ENCODE data around the gene CHTF18.

CHTF18 gene

DNA sequence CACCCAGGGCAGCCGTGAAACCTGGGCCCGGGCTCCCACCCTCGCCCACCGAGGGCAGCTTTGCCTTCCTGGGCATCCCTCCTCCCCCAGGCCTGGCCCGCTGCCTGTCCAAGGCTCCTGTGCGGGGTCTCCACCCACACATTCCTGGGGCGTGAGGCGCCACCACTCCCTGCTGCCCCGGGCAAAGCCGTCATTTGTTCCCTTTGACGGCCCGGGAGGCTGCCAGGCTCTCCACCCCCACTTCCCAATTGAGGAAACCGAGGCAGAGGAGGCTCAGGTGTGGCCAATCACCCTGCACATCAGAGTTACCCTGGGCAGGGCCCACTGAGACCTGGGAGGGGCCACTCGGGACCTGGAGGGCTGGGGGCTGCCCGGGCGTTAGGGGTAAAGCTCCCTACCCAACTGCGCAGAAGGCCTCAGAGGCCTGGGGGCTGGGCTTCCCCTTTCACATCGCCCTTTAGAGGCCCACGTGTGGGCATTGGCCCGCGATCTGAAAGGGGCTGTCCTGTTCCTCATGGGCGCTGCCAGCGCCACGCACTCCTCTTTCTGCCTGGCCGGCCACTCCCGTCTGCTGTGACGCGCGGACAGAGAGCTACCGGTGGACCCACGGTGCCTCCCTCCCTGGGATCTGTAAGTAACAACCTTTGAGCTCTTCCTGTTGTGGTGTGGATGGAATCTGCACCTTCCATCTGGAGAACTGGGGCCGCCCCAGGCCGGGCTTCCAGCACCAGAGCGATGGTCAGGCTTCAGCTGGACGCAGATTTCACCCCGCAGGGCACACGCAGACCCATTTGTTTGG, 27.7 kb upstream of the CHTF18 start, which contains the start of gene MSLN:
MSLN (plus strand) TSS at position 190 of the 799 bp plus-strand sequence. CDS start 1,947 bp downstream, outside the sequence.
- DNase-seq (ENCODE audit: low read depth in 2 of 2) = no peak

DNA sequence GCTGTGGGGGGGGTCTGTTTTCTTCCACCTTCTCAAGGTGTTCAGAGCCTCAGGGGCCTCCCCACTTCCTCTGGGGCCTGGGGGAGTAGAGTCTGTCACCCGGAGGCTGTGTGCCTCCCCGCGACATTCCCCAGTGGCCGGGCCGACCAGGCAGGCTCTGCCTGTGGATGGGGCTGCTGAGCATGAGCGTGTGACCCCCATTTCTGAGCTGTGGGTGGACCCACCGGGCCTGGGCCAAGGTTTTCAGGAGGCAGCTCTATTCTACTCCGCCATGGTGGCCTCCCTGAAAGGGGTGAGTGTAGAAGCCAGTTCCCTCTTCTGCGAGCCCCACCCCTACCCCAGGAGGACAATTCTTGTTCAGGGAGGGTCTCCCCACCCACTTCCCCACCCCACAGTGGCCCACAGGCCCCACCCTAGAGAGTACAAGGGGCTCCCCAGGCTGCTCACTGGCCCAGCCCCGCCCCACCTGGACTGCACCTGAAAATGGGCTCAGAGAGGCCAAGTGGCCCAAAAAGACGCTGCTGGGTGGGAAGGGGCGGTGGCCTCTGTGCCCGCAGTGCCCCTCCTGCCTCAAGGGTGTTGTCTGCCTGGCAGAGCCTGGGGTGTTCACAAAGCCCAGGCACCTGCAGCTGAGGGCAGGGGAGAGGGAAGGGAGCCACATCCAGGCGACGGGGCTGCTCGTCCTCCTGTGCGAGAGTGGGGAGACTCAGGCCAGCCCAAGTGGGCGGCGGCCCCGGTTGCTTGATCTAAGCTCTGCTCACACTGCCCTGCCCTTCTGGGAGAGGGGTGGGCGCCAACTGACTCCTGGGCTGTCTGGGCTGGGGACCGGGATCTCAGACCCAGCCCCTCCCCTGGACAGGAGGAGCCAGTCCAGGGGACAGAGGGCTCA, 26.6 kb upstream of the CHTF18 start:
- no peak for DNase-seq (ENCODE audit: low read depth in 2 of 2)

DNA sequence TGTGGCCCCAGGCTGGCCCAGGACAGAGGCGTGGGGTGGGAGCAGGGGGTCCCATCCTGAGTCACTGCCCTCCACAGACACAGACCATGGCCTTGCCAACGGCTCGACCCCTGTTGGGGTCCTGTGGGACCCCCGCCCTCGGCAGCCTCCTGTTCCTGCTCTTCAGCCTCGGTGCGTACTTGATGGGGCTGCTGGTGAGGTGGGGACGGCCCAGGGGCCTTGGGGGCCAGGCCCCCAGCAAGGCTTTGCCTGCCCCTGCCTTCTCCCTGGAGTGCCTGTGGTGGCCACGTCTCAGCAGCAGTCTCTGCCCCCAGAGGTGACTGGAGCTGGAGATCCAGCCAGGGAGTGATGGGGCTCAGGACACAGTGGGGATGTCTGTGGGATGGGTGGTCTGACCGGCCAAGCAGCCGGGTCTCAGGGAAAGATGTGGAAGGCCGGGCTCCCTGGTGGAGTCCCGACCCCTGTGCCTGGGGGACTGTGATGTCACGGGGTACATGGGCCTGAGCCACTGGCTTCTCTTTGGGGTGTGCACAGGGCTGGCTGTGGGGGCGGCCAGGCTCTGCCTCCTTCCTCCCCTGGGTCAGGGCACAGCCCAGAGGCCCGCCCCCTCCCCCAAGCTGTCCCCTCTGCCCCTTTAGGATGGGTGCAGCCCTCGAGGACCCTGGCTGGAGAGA, 25.7 kb upstream of the CHTF18 start:
- no peak for DNase-seq (ENCODE audit: low read depth in 2 of 2)

DNA sequence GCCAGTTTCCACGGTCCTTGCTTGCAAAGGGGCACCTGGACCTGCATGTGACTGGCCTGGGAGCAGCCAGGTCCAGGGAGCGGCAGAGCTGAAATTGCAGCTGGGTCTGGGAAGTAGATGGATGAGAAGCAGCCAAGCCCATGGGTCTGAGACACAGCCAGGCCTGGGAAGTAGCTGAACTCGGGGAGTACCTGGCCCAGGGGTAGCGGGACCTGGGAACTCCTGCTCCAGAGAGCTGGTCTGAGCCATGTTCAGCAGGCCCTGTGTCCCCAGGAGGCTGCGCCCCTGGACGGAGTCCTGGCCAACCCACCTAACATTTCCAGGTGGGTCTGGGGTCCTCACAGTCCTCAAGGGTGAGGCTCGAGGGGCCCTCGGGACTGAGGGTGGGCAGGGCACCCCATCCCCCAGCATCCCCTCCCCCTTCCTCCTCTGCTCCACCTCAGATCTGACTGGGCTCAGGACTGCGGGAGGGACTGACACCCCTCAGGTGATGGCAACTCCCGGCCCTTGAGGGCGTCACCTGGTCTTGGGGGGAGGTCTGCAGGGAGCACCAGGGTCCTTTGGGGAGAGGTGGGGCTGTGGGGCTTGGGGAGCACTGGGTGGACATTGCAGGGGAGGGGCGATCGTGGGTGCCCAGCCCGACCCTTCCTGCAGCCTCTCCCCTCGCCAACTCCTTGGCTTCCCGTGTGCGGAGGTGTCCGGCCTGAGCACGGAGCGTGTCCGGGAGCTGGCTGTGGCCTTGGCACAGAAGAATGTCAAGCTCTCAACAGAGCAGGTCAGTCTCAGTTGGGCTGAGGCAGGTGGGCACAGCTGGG, 24.8 kb upstream of the CHTF18 start:
- DNase-seq (ENCODE audit: low read depth in 2 of 2) = no peak

DNA sequence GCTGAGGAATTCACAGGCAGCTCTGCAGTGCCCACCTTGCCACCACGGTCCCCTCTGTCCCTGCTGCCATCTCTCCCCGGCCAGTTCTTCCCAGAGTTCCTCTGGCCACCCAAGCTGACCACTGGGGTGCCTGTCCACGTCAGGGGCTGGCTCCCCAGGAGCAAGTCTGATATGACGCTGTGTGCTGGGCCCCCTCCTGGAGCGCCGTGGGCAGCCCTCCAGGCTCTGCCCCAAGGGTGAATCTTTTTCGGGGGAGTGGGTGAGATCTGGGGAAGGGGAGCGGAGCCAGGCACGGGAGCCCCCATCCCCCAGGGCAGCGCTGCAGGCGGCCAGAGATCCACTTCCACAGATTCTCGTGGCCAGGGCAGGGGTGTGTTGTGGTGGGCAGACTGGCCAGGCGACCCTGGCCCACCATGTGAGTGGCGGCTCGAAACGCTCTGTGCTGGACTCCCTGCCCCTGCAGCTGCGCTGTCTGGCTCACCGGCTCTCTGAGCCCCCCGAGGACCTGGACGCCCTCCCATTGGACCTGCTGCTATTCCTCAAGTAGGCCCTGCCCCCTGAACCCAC, 24.2 kb upstream of the CHTF18 start:
- DNase-seq (ENCODE audit: low read depth in 2 of 2) = no peak

DNA sequence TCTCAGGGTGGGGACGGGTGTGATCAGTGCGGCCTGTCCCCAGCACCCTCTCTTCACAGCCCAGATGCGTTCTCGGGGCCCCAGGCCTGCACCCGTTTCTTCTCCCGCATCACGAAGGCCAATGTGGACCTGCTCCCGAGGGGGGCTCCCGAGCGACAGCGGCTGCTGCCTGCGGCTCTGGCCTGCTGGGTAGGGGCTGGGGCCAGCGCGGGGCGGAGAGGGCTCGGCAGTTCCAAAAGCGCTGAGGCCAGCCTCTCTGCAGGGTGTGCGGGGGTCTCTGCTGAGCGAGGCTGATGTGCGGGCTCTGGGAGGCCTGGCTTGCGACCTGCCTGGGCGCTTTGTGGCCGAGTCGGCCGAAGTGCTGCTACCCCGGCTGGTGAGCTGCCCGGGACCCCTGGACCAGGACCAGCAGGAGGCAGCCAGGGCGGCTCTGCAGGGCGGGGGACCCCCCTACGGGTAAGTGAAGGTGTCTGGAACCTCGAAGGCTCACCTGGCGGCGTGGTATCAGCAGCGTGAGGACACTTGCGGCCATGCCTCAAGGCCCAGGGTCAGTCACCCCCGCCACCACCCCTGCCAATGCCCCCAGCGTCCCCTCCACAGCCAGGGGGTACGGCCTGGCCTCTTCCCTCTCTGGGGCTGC, 23.5 kb upstream of the CHTF18 start:
- no peak for DNase-seq (ENCODE audit: low read depth in 2 of 2)

DNA sequence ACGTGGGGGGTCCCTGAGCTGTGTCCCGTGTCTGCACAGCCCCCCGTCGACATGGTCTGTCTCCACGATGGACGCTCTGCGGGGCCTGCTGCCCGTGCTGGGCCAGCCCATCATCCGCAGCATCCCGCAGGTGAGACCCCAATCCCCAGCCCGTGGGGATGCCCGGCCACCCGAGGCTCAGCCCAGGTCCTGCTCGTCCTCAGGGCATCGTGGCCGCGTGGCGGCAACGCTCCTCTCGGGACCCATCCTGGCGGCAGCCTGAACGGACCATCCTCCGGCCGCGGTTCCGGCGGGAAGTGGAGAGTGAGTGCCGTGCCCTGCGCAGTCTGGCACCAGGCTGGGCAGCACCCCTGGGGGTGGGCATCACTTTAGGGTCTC, 22.9 kb upstream of the CHTF18 start:
- DNase-seq (ENCODE audit: low read depth in 2 of 2) = no peak

DNA sequence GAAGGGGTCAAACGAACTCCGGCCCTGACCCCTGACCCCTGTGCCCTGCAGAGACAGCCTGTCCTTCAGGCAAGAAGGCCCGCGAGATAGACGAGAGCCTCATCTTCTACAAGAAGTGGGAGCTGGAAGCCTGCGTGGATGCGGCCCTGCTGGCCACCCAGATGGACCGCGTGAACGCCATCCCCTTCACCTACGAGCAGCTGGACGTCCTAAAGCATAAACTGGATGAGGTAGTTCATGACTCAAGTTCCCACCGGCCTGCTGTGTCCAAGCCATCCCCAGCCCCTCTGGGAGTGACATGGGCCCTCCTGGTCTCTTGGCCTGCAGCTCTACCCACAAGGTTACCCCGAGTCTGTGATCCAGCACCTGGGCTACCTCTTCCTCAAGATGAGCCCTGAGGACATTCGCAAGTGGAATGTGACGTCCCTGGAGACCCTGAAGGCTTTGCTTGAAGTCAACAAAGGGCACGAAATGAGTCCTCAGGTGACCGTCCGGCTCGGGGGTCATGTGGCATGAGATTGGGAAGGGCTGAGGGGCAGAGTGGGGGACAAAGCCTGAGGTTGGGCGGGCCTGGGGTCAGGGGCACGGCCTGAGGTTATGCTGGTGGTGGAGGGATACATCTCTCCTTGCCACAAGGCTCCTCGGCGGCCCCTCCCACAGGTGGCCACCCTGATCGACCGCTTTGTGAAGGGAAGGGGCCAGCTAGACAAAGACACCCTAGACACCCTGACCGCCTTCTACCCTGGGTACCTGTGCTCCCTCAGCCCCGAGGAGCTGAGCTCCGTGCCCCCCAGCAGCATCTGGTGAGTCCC, 22.2 kb upstream of the CHTF18 start:
- no peak for DNase-seq (ENCODE audit: low read depth in 2 of 2)

DNA sequence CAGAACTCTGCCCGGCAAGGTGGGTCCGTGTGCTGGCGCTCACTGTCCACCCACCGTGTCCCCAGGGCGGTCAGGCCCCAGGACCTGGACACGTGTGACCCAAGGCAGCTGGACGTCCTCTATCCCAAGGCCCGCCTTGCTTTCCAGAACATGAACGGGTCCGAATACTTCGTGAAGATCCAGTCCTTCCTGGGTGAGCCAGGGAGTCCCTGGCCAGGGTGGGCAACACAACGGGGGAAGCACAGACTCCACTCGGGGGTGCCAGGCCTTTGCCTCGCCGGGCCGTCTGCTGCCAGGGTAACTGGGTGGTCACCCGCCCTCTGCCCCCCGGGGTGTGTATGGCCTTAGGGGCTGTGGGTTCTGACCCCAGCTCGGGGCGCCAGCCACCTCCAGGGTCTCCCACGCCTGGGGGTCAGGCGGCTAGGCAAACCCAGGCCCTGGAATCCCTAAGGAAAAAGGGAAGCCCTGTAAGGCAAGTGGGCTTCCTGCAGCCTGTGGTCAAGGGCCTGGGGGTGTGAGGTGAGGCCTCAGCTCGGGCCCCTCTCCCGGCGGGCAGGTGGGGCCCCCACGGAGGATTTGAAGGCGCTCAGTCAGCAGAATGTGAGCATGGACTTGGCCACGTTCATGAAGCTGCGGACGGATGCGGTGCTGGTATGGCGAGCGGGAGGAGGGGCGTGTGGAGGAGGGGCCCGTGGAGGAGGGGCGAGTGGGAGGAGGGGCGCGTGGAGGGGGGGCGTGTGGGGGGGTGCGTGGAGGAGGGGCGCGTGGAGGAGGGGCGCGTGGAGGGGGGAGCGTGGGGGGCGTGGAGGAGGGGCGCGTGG, 21.4 kb upstream of the CHTF18 start:
- no peak for DNase-seq (ENCODE audit: low read depth in 2 of 2)

DNA sequence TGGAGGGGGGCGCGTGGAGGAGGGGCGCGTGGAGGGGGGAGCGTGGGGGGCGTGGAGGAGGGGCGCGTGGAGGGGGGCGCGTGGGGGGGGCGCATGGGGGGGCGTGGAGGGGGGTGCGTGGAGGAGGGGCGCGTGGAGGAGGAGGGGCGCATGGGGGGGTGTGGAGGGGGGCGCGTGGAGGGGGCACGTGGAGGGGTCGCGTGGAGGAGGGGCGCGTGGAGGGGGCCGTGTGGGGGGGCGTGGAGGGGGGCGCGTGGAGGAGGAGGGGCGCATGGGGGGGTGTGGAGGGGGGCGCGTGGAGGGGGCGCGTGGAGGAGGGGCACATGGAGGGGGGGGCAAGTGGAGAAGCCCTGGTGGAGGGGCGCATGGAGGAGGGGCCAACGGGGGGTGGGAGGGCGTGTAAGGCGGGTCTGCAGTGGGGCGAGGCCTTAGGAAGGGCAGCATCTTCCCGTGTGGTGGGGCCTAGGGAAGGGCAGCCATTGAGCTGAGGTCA, 20.6 kb upstream of the CHTF18 start:
- DNase-seq (ENCODE audit: low read depth in 2 of 2) = no peak

DNA sequence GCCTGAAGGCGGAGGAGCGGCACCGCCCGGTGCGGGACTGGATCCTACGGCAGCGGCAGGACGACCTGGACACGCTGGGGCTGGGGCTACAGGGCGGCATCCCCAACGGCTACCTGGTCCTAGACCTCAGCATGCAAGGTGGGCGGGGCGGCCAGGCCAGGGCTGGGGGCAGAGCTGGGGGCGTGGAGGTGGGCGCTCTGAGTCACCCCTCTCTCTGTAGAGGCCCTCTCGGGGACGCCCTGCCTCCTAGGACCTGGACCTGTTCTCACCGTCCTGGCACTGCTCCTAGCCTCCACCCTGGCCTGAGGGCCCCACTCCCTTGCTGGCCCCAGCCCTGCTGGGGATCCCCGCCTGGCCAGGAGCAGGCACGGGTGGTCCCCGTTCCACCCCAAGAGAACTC, 20.0 kb upstream of the CHTF18 start:
- no peak for DNase-seq (ENCODE audit: low read depth in 2 of 2)

DNA sequence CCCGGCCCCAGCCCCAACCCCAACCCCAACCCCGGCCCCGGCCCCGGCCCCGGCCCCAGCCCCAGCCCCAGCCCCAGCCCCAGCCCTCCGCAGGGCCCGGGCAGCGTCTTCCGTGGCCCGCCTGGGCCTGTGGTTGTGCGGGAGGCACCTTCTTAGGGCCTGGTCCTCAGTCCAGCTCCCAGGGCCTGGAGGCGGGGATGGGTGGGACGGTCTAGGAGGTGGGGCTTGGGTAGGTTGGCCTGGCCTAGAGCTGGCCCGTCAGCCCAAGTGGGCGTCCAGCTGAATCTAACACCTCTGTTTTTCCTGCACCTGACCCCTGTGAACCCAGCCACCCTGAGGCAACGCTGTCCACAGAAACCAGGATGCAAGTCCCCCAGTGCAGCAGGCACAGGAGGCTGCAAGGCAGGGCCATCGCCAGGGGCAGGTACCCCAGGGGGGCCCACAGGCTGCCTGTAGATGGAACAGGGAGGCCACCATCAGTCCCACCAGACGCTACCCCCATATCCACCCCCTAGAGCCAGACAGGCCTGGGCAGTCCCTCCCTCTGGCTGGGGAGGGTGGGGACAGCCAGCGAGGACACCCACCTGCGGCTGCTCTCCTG, 19.1 kb upstream of the CHTF18 start:
- no peak for DNase-seq (ENCODE audit: low read depth in 2 of 2)

DNA sequence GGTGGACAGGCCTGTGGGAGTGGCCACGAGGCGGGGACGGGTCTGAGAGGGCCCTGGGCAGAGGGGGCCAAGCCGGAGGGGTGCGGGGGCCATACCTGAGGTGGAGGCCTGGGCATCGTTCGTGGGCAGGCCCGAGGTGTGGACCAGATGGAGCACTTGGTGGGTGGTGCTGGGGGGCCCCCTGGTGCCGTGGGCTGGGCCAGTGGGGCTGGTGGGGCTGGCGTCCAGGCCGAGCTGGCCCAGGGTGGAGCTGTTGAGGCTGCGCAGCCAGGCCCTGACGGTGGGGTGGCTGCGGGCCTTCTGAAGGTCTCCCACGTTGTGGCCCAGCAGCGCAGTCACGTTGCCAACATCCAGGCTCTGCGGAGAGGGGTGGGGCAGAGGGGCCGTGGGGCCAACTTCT, 18.5 kb upstream of the CHTF18 start:
- no peak for DNase-seq (ENCODE audit: low read depth in 2 of 2)

DNA sequence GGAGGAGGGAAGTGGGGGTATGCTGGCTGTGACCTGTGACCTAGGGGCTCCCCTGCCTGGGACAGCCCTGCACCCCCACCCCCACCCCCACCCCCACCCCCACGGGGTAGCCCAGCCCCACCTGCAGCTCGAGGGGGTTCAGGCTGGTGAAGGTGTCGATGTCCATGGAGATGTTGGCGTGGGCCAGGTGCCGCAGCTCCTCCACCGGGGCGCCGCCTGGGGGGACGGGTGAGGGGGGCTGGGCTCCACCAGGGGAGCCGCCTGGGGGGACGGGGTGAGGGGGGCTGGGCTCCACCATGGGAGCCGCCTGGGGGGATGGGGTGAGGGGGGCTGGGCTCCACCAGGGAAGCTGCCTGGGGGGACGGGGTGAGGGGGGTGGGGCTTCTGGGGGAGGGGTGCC, 18.0 kb upstream of the CHTF18 start:
- DNase-seq (ENCODE audit: low read depth in 2 of 2) = no peak

DNA sequence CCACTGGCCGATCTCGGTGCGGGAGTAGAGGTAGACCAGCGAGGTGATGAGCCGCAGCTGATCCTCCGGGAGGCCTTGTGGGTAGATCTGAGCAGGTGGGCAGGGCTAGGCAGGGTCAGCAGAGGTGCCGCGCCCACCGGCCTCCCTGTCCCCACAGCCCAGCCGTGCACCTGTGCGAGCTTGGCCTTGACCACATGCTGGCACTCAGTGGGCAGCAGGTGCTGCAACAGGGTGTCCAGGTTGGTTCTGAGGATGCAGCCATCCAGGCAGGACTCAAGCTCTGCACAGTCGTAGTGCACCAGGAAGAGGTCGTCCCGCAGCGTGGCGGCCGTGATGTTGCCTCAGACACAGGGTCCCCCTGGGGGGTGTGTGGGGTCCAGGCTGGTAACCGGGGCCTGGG, 15.5 kb upstream of the CHTF18 start:
- no peak for DNase-seq (ENCODE audit: low read depth in 2 of 2)

DNA sequence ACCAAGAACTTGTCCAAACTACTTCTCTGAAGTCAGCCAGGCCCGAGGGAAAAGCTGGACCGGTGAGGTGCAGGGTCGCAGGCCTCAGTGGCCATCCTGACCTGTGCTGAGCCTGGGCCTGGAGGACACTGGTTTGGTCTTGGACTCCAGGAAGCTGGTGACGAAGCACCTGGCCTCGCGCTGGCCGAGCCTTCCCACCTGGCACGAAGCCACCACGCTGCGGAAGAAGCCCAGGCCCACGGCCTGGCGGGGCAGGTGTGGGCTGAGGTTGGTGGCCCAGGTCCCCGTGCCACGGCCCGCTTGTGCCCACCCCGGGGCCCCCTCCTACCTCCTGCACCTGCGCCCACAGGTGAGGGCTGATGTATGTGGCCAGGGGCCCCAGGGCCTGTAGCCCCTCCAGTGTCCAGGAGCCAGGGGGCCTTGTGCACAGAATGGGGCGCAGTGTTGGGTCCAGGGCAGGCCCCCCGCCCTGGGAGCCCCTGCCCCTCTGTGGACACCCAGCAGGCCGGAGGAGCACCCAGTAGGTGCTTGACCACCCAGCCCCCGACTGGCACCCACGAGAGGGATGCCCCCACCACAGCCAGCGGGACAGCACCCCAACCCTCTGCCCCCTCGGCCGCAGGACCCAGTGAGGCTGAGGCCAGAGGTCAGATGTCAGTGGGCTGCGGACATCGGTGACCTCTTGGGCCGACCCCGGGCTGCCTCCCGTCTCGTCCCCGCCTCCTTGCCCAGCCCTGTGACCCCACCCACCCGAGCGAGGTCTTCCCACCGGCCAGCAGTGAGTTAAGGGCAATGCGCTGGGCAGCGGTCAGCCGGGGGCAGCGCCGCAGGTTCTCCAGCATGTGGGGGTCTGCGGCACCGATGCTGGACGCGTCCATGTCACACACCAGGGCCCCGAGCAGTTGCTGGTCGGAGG, 14.1 kb upstream of the CHTF18 start:
- no peak for DNase-seq (ENCODE audit: low read depth in 2 of 2)

DNA sequence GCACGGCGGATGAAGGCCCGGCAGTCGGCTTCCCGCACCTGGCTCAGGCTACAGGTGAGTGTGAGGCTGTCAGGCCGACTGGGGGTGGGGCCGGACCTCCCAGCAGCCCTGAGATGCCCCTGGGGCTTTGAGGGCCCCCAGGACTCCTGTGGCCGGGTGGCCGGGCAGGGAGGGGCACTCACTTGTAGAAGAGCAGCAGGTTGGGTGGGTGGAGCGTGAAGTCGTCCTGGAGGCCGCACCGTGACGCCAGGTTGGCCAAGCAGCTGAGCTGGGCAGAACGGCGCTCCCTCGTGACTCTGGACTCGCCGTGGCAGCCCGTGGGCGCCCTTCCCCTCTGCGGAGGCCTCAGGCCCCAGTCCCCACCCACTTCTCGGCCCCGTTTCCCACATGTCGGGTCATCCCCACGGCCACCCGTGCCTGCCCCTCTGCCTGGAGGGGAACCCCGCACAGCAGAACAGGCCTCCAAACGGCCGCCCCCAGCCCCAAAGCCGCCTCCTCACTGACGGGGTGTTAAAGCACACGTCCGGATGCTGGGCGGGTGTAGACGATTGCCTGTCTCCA, 13.1 kb upstream of the CHTF18 start:
- no peak for DNase-seq (ENCODE audit: low read depth in 2 of 2)

All from stimulated activated CD4-positive, alpha-beta T cell treated with anti-CD3 and anti-CD28 coated beads, Interleukin-1b, Interleukin-23, amount 100 ng/mL, for 1 hour (primary cell).